ENCODE results near the gene STK39. TPM values are rescaled to one million over a fixed set of nuclear protein-coding genes. Genes with fewer than 3 reads are reported as not detected.

Gene STK39
- total RNA-seq, 1 experiment from 2014 or later = 20.8 TPM

DNA sequence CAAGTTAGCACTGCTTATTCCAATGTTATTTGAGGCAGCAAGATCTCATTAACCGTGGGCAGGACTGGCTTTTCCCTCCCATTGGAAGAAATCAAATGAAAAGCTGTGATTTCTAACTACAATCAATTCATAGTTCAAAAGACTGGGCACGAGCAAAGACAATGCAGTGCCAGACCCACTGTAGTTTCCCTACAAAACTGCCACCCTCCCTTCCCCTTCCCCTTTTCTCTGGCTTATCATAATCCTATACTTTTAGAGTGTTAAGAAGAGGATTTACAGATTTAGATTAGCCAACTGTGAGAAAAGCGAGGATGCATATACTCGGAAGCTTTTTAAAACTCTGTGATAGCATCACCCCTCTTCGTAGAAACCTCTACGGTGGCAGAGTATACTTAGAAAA, 260.4 kb downstream of the STK39 start:
- no peak for DNase-seq
- H3K36me3 ChIP-seq (replicated peaks; ENCODE audit: control insufficient read depth, insufficient read depth, low read length) = no peaks in the 10 kb centered on the region; the same call in 1 of the 2 replicates
- no peaks in the 10 kb centered on the region; the same call in 1 of the 2 replicates for H3K27me3 ChIP-seq (ENCODE audit: control insufficient read depth, insufficient read depth, low read length)
- no peak overlapping the region for H3K4me3 ChIP-seq (ENCODE audit: insufficient read depth, low read depth, low read length)

DNA sequence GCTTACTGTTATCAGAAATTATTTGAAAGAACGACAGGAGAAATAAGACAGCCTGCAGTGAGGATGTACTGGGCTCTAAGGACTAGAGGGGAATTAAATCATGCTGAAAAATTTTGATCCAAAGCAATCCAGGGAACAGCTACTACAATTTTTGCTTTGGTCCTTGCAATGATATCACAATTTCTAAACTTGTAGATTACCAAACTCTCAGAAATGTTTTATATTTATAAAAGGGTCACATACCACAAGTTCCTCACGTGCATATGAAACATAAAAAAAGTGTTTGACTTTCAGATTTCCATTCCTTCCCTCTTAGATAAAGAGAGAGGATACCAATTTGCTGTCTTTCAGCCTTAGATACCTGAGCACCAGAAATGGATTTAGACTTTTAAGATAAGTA, 261.2 kb downstream of the STK39 start:
- Histone ChIP-seq H3K27me3 (ENCODE audit: control insufficient read depth, insufficient read depth, low read length) (no peaks in the 10 kb centered on the region; the same call in 1 of the 2 replicates), H3K36me3 (replicated peaks; ENCODE audit: control insufficient read depth, insufficient read depth, low read length) (no peaks in the 10 kb centered on the region; the same call in 1 of the 2 replicates), H3K4me3 (ENCODE audit: insufficient read depth, low read depth, low read length) (no peak overlapping the region)
- no peak for DNase-seq

DNA sequence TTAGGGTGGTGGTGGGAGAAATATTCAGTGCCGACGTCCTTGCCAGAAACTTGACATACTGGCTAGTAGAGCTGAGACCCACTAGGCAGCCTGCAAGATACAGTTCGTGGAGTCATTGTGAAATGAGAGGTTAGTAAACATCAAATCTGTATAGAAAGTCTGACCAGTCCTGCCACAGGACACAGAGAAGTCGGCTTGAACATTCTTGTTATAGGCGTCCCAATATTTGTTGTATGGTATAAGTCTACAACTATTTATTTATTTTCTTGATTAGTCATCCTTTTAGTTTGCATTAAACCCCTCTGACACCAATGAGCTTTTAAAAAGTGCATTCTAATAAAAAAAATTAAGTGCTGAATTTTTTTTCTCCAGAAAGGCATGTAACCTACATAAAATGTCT, 265.4 kb downstream of the STK39 start:
- Histone ChIP-seq H3K36me3 (replicated peaks; ENCODE audit: control insufficient read depth, insufficient read depth, low read length) (no peaks in the 10 kb centered on the region; the same call in 1 of the 2 replicates), H3K4me3 (ENCODE audit: insufficient read depth, low read depth, low read length) (no peak overlapping the region), H3K27me3 (ENCODE audit: control insufficient read depth, insufficient read depth, low read length) (no peaks in the 10 kb centered on the region)
- no peak for DNase-seq

DNA sequence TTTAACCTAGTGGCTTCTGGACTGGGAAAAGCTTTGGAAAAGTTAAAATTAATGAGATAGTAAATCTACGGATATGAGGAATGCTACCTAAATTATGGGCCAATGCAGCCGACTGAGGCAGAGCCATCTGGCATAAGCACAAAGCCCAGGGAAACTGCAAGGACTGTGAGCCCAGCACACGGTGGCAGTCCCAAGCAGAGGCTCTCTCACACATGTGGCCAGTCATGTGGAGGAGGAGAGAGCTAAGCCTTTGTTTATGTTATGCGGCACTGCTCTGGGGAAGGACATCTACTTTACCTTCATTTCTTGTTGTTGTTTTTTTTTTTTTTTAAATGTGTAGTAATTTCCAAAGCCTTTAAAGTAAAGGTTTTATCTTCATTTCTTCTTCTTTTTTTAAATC, 267.0 kb downstream of the STK39 start:
- no peaks in the 10 kb centered on the region; the same call in 1 of the 2 replicates for H3K36me3 ChIP-seq (replicated peaks; ENCODE audit: control insufficient read depth, insufficient read depth, low read length)
- H3K4me3 ChIP-seq (ENCODE audit: insufficient read depth, low read depth, low read length) = no peak overlapping the region
- H3K27me3 ChIP-seq (ENCODE audit: control insufficient read depth, insufficient read depth, low read length) = no peaks in the 10 kb centered on the region
- no peak for DNase-seq

DNA sequence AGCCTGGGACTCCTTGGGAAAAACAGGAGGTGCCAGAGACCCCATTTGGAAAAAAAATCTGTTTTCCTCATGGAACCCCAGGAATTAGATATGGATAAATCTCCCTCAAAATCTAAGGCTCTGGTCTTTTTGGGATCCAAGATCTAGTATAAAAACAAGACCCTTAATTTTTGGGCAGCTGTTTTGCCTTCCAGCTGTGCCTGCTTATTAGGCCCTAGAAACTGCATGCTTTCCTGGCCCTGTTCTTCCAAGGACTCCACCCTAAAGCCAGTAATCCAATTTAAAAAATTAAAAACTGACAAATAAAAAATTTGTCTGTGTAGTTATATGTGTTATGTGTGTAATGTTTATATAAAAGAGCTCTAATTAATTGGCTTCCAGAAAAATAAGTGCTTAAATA, 274.6 kb downstream of the STK39 start:
- no peak overlapping the region for H3K4me3 ChIP-seq (ENCODE audit: insufficient read depth, low read depth, low read length)
- DNase-seq = no peak
- H3K27me3 ChIP-seq (ENCODE audit: control insufficient read depth, insufficient read depth, low read length) = no peaks in the 10 kb centered on the region
- no peaks in the 10 kb centered on the region for H3K36me3 ChIP-seq (replicated peaks; ENCODE audit: control insufficient read depth, insufficient read depth, low read length)

DNA sequence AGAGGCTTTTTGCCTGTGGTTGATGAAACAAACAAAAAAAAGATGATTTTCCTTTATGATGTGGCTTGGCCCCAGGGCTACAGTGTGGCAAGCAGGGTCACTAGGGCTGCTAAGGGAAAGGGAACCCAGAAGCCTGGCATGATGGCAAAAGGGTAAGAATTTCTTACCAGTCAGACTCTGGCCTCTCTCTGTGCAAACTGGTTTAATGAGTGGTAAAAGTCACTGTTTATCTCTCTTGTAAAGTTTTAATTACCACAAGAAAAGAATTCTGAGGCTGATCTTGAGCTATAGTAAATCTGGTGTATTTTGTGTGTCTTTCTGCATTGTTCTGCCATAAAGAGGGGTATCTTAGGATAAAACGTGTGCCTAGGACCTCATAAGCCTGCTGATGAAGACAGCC, 275.4 kb downstream of the STK39 start:
- DNase-seq = no peak
- no peak overlapping the region for H3K4me3 ChIP-seq (ENCODE audit: insufficient read depth, low read depth, low read length)
- no peaks in the 10 kb centered on the region for H3K36me3 ChIP-seq (replicated peaks; ENCODE audit: control insufficient read depth, insufficient read depth, low read length)

DNA sequence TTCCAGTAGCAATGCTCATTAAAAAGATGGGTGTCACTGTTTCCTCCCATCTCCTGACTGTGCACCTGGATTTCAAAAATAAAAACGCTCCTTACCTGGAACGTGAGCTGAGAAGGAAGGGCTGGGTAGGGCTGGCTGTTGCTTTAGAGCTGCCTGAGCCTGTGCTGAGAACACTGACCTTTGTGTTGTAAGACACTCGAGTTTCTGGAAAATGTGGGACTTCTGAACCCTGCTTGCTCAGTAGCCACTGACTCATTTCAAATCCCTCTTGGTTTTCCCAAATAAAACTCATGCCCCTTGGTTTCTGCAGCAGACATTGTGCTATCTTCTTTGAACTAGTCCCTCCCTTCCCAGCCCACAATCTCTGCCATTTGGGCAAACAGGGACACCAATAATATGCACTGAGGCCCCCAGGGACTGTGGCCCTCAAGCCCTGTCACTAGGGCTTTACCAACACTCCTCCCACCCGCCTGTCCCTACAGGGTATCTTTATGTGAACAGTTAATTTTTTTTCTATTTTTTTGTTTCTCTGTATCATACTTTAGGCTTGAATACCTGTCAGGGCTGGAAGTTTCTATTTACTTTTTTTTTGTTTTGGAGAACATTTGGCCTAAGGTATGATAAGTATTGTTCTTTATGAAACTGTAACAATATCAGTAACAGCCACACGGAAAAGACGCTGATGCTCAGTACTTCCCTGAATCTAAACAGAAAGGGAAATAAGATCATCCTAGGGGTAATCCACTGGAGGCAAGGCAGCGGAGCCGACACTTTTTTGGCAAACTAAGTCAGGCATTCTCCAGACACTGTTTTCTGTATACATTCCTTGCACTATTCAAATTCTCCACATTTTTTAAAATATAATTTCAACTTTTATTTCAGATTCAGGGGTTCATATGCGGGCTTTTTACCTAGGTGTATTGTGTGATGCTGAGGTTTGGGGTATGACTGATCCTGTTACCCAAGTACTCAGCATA, 280.2 kb downstream of the STK39 start:
- H3K36me3 ChIP-seq (replicated peaks; ENCODE audit: control insufficient read depth, insufficient read depth, low read length) = no peaks in the 10 kb centered on the region
- no peak overlapping the region for H3K4me3 ChIP-seq (ENCODE audit: insufficient read depth, low read depth, low read length)
- DNase-seq = no peak
- no peaks in the 10 kb centered on the region for H3K27me3 ChIP-seq (ENCODE audit: control insufficient read depth, insufficient read depth, low read length)

More for the DNA sequence above, 275.4 kb downstream of the STK39 start:
- H3K27me3 ChIP-seq (ENCODE audit: control insufficient read depth, insufficient read depth, low read length) = no peaks in the 10 kb centered on the region

DNA sequence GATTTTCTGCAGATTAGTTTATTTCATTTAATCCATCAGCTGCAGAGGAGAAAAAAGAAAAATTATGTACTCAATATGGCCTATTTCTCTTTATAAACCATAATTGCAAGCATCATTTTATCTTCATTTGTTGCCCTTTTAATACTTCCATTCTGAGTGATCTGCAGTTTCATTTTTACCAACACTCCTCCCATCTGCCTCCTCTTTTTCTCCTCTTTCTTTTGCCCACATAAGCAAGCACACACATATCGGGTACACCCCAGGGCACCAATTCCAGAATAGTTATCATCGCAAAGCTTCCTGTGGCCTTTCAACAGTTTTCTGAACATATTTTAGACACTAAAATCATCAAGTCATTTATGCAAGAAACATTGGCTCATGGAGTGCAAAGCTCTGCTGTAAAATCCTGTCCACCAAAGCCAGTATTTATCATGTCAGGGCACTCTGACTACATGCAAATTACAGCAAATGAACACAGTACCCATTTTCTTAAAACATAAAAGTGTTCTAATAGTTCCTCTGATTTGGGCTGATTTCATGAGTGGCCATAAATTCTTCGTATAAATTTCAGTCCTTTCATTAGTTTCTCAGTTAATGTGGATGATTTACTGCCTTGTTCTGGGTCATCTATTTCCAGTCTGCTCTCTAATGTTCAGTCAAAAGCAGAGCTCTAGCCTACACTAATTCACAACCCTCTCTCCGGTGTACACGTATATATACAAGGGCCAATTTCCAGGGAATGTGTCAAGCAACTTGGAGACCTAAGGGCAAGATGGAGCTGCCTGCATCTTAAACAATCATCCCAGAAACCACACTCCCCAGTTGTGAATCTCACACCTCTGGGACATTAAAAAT, 281.3 kb downstream of the STK39 start:
- Histone ChIP-seq H3K27me3 (ENCODE audit: control insufficient read depth, insufficient read depth, low read length) (no peaks in the 10 kb centered on the region), H3K4me3 (ENCODE audit: insufficient read depth, low read depth, low read length) (no peak overlapping the region), H3K36me3 (replicated peaks; ENCODE audit: control insufficient read depth, insufficient read depth, low read length) (no peaks in the 10 kb centered on the region)
- no peak for DNase-seq

DNA sequence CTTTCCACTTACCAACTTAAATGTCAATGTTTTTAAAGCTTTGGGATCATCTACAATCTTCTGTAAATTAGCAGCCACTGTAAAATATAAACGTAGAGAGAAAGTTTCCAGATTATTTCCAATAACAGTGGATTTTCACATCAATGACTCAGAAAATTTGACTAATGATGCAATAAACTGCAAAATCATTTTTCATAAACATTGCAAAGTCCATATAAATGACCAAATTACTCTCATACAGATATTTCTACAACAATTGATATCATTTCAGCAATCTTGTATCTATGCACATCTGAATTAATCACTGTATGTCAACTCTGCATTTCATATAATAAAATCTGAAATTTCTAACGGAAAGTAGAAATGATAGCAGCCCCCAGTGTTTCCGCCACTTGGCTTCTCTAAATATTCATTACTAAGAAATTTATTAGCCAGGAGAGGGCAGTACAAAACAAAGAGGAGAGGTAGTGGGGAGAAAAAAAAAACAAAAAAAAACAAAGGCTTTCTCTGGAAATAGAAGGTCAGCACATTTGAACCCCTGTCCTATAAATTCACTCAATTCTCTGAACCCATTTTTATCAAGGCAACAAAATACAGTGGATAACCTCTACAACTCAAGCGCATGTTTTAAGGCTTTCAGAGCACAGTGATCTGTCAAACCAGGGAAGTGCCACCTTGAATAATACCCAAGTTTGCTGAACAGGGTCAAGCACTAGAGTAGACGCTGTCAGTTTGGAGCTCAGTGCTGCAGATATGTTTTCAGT, 282.6 kb downstream of the STK39 start:
- Histone ChIP-seq H3K4me3 (ENCODE audit: insufficient read depth, low read depth, low read length) (no peak overlapping the region), H3K36me3 (replicated peaks; ENCODE audit: control insufficient read depth, insufficient read depth, low read length) (no peaks in the 10 kb centered on the region), H3K27me3 (ENCODE audit: control insufficient read depth, insufficient read depth, low read length) (no peaks in the 10 kb centered on the region)
- no peak for DNase-seq

DNA sequence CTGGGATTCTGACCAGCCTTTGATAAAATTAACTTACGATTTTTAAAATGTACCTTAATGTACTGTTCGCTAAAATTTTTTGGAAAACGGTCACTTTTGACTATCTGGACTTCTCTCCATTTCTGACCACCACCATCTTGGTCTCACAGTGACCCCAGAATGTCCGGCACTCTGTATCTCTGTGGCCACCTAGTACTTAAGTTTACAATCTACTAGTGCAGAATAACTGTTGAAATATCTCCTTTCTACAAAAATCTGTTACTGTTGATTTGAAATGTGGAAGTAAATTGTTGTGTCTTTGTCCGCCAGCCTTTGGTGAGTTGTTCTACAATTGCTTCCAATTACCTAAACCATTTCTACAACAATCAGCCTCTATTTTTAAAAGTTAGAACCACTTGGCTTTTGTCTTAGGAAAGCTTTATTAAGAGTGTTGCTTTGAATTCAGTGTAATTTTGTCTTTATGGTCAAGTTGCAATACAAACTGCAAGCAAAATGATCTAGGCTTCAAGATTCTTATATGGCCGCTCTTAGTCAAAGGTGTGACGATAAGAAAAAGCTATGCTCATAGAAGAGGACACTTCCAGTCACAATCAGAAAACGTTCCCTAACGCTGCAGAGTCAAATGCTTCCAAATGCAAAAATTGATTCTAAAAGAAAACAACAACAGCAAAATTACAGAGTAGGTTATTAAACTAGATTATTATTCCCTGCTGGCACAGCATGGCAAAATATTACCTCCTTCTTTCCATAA, 283.3 kb downstream of the STK39 start:
- no peak overlapping the region for H3K4me3 ChIP-seq (ENCODE audit: insufficient read depth, low read depth, low read length)
- no peaks in the 10 kb centered on the region for H3K36me3 ChIP-seq (replicated peaks; ENCODE audit: control insufficient read depth, insufficient read depth, low read length)
- H3K27me3 ChIP-seq (ENCODE audit: control insufficient read depth, insufficient read depth, low read length) = no peaks in the 10 kb centered on the region
- no peak for DNase-seq

DNA sequence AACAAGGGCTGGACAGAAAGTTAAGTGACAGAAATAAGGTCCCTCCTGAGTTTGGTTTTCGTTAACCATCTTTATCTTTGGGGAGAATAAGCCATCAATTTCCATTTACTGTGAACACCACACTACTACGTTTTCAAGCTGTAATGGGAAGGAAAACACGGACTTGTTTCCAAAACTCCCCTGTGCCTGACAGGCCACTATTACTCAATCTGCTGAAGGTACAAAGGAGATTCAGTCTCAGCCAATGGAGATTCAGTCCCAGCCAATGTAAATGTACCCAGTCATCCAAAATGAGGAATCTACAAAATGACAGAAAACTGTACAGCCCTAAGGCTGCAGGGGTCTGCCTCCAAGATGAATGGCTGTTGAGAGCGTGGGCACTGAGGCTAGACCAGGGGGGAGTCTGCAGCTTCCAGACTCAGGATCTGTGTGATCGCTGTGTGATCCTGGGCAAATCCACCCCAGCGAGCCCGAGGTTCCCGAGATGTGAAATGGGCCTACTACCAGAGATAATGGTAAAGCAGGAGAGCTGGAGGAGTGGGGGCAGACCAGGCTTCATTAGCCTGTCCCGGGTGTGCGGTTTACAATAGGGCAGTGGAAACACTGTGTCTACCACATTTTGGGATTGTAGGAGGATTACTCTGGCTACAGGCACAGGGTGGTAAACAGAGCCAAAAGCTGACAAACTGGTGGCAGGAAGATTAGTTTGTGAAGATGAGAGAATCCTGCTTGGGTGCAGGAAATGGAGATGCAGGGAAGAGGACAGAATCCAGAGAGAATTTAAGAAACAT, 284.8 kb downstream of the STK39 start:
- Histone ChIP-seq H3K27me3 (ENCODE audit: control insufficient read depth, insufficient read depth, low read length) (no peaks in the 10 kb centered on the region), H3K4me3 (ENCODE audit: insufficient read depth, low read depth, low read length) (no peak overlapping the region), H3K36me3 (replicated peaks; ENCODE audit: control insufficient read depth, insufficient read depth, low read length) (no peaks in the 10 kb centered on the region)
- no peak for DNase-seq

DNA sequence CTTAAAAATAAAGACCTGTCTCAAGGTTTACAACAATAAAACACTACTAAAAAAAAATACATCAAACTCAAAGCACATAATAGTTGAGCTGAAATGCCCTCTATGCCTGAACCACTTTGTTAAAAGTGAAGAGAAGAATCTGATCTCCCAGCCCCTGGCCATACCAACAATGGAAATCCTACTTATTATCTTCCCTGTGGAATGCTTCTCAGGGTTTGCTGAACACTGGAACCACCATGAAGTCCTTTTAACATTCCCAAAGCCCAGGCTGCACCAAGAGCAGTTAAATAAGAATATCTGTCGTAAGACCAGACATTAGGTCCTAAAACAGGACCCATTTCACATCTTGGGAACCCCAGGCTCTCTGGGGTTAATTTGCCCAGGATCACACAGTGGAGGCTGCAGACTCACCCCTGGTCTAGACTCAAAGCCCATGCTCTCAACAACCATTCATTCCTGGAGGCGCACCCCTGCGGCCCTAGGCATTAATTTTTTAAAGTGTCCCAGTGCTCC, 285.8 kb downstream of the STK39 start:
- no peaks in the 10 kb centered on the region for H3K27me3 ChIP-seq (ENCODE audit: control insufficient read depth, insufficient read depth, low read length)
- H3K4me3 ChIP-seq (ENCODE audit: insufficient read depth, low read depth, low read length) = no peak overlapping the region
- H3K36me3 ChIP-seq (replicated peaks; ENCODE audit: control insufficient read depth, insufficient read depth, low read length) = no peaks in the 10 kb centered on the region
- DNase-seq = no peak
